Thyroid gland (tissue), 4 donors: Measurements from ENCODE around the gene MXI1. TPM values are rescaled to one million over a fixed set of nuclear protein-coding genes. Genes with fewer than 3 reads are reported as not detected.
"Not testable (repeated sequence)": the region's sequence is repeated elsewhere in the genome, so short reads cannot be mapped to it uniquely, and the experiment has no call there.

Experiments
- DNase-seq, 2 donors: peaks; one replicate each; pipeline ENCODE4 v3.0.0-alpha.2; 2019
- H3K27ac ChIP-seq, 3 donors: fragments of 200-600 bp; sonication (generic); 1 replicate in 2 of 3; 2 replicates in 1 of 3; pipeline ENCODE4 v1.5.1; 2016 to 2019; ENCODE audit warnings: mild to moderate bottlenecking in 1 of 3, moderate library complexity in 1 of 3
- H3K27me3 ChIP-seq: fragments of 200-600 bp; sonication (generic); one replicate; pipeline ENCODE4 v1.5.1; 2019
- H3K36me3 ChIP-seq, 2 donors: fragments of 200-600 bp; sonication (generic); one replicate each; pipeline ENCODE4 v1.5.1; 2016 to 2019
- H3K4me1 ChIP-seq, 2 donors: fragments of 200-600 bp; sonication (generic); one replicate each; pipeline ENCODE4 v1.5.1; 2017 to 2019
- H3K4me3 ChIP-seq, 3 donors: fragments of 200-600 bp; sonication (generic); replicated peaks in 1 of 3; 1 replicate in 2 of 3; 2 replicates in 1 of 3; pipeline ENCODE4 v1.5.1; 2016; ENCODE audit warnings: mild to moderate bottlenecking in 1 of 3
- H3K9me3 ChIP-seq: fragments of 200-600 bp; sonication (generic); one replicate; pipeline ENCODE4 v1.5.1; 2017
- CTCF ChIP-seq, 6 experiments: fragments of 200-600 bp in 3 of 6; fragments of 450-650 bp in 3 of 6; sonication (generic) in 3 of 6; IDR thresholded peaks; one replicate each; pipeline ENCODE4 v1.5.1; 2016 to 2019; ENCODE audit warnings: antibody characterized with exemption in 6 of 6, mild to moderate bottlenecking in 2 of 6, inconsistent platforms in 1 of 6, moderate library complexity in 1 of 6
- POLR2A ChIP-seq, 2 donors: fragments of 450-650 bp; IDR thresholded peaks; one replicate each; pipeline ENCODE4 v1.6.1; 2017; ENCODE audit warnings: antibody characterized with exemption in 2 of 2, mild to moderate bottlenecking in 2 of 2, moderate library complexity in 1 of 2
- WGBS, 2 donors: methylation state at CpG; one replicate each; pipeline ENCODE4 v1.1.5; 2017; 5-methylcytosine and 5-hydroxymethylcytosine counted together
- intact Hi-C: fragments of 100-400 bp; cut with DNase I; formaldehyde crosslinking; loops from one replicate; pipeline ENCODE4 v1.15.1; 2023
- total RNA-seq, 4 donors: library from RNA; depleted of rRNA; stranded (reverse); fragments of >200 nt; gene quantifications; one replicate each; pipeline ENCODE4 v1.2.3, GENCODE V29; 2016

Gene MXI1
- total RNA-seq, 4 donors from 2014 or later, result 51.2 to 136 (median 59.6) TPM

DNA sequence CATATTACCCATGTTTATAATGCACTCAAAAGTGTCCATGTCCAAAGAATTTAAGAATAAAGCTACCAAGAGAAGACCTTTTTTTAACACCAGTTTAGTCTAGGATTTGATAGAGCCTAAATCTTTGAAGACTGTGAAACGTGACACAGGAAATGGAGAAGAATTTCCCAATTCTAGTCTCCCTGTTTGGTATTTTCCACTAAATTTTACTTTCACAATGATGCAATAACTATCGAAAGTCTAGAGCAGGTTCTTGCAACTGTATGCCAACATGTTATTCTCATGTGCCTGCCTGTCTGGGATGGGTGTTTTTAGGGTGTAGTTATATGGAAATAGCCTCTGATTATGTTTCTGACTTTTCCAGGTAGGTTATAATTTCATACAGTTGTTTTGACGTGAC lies 6.9 kb upstream of the MXI1 start:
- Histone ChIP-seq H3K4me1 (no peaks in the 10 kb centered on the region), H3K36me3 (no peaks in the 10 kb centered on the region), H3K9me3 (no peaks in the 10 kb centered on the region), H3K27me3 (no peaks in the 10 kb centered on the region), H3K27ac (no peak overlapping the region), H3K4me3 (no peak overlapping the region)
- no peak for DNase-seq
- intact Hi-C loops, result no loop called here
- TF ChIP-seq CTCF (IDR thresholded peaks at IDR 0.05) (no peak), POLR2A (IDR thresholded peaks at IDR 0.05) (no peak)
- WGBS, 2 donors, result 79 to 89% methylated on average over 3 of the region's 3 CpGs

GRCh38 chr10:110201046-110201445 lies 6.4 kb upstream of the MXI1 start:
- H3K4me1 ChIP-seq, intact Hi-C loops, H3K27ac ChIP-seq: not testable (repeated sequence)

GRCh38 chr10:110203500-110204455 lies 3.6 kb upstream of the MXI1 start:
- intact Hi-C loops, result no loop called here
- TF ChIP-seq CTCF (IDR thresholded peaks at IDR 0.05) (no peak), POLR2A (IDR thresholded peaks at IDR 0.05) (no peak)
- Histone ChIP-seq H3K36me3 (no peaks in the 10 kb centered on the region), H3K27me3 (no peaks in the 10 kb centered on the region), H3K4me3 (no peak overlapping the region), H3K4me1 (peaks cover 0 to 5% of the 10 kb centered on the region in 2 donors), H3K9me3 (no peaks in the 10 kb centered on the region), H3K27ac (no peak overlapping the region)
- 87% methylated on average over 7 to 8 of the region's 8 CpGs for WGBS, 2 donors
- DNase-seq, result no peak

More at GRCh38 chr10:110201046-110201445, 6.4 kb upstream of the MXI1 start:
- not testable (repeated sequence) for H3K36me3 ChIP-seq, DNase-seq, H3K9me3 ChIP-seq, H3K4me3 ChIP-seq, H3K27me3 ChIP-seq
- 86 to 87% methylated on average over 8 of the region's 8 CpGs for WGBS, 2 donors

DNA sequence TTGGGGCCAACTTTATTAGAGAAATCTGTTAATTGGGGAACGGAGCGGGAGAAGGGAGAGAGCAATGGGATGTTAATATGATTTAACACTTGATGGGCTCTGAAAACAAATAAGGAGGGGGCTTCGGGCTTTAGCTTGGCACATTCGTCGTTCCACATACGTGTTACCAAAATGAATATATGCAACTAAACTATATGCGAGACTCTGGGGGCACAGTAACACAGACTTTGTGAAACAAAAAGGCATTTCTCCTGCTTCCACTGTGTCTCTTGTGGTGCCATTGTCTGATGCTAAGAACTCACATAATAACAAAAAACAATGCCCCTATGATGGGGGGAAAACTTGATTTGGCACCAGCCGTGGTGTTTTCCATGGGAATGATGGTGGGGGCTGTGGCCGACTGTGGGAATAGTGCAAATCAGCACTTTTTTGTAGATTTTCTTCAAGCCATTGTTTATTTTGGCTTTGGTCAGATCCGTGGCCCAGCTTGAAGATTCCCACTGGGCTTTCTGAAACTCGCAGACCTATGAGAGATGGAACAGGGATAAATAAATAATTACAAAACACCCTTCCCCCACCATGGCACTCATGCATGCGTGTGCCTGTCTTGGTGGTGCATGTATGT lies 2.2 kb upstream of the MXI1 start:
- H3K9me3 ChIP-seq, result no peaks in the 10 kb centered on the region
- no peak overlapping the region for H3K4me3 ChIP-seq
- peaks cover 0 to 5% of the 10 kb centered on the region in 2 donors for H3K4me1 ChIP-seq
- intact Hi-C loops, result loop anchor here (5.0 kb wide), 1 partner anchor 63 kb away; no protein-coding TSS in a partner anchor
- WGBS, 2 donors, result 79 to 81% methylated on average over 12 of the region's 12 CpGs
- no peak overlapping the region for H3K27ac ChIP-seq
- no peak for TF ChIP-seq POLR2A (IDR thresholded peaks at IDR 0.05)
- TF ChIP-seq CTCF (IDR thresholded peaks at IDR 0.05), result no peak
- DNase-seq, result no peak
- H3K36me3 ChIP-seq, result no peaks in the 10 kb centered on the region
- no peaks in the 10 kb centered on the region for H3K27me3 ChIP-seq

- intact Hi-C loops, result loop anchor here (5.0 kb wide), 1 partner anchor 66 kb away; no protein-coding TSS in a partner anchor
- Histone ChIP-seq H3K36me3 (no peaks in the 10 kb centered on the region), H3K4me1 (peaks cover 6 to 11% of the 10 kb centered on the region in 2 donors), H3K27ac (peak overlapping the region in 2 of 3 donors; percentile 65 to 87), H3K27me3 (no peaks in the 10 kb centered on the region), H3K4me3 (peak overlapping the region; percentile 22 to 76 (median 62)), H3K9me3 (no peaks in the 10 kb centered on the region)
- peak in 1 of 2 donors; percentile 5 for TF ChIP-seq POLR2A (IDR thresholded peaks at IDR 0.05)
- no peak for TF ChIP-seq CTCF (IDR thresholded peaks at IDR 0.05)
- DNase-seq, result peak; percentile 21 to 23
- 1% methylated on average over 21 to 40 of the region's 57 CpGs for WGBS, 2 donors
These were observed 604 bp downstream of the MXI1 start for GRCh38 chr10:110207805-110208613.
